ENCODE data around the gene TNFRSF17. TPM values are rescaled to one million over a fixed set of nuclear protein-coding genes. Genes with fewer than 3 reads are reported as not detected.

Gene TNFRSF17
- total and polyA plus RNA-seq, 8 donors: 0.32 to 1.7 TPM; not detected in 6

GRCh38 chr16:11973070-11973469, 8.1 kb downstream of the TNFRSF17 start:
- Histone ChIP-seq H3K27me3 (no peaks in the 10 kb centered on the region), H3K4me1 (peaks cover 0 to 4% (median 0%) of the 10 kb centered on the region in 3 donors), H3K9me3 (no peaks in the 10 kb centered on the region), H3K36me3 (no peaks in the 10 kb centered on the region), H3K4me3 (no peak overlapping the region), H3K27ac (no peak overlapping the region)
- FAIRE-seq (no peak), DNase-seq (no peak), ATAC-seq (no peak)
- TF ChIP-seq, protein P1, sequence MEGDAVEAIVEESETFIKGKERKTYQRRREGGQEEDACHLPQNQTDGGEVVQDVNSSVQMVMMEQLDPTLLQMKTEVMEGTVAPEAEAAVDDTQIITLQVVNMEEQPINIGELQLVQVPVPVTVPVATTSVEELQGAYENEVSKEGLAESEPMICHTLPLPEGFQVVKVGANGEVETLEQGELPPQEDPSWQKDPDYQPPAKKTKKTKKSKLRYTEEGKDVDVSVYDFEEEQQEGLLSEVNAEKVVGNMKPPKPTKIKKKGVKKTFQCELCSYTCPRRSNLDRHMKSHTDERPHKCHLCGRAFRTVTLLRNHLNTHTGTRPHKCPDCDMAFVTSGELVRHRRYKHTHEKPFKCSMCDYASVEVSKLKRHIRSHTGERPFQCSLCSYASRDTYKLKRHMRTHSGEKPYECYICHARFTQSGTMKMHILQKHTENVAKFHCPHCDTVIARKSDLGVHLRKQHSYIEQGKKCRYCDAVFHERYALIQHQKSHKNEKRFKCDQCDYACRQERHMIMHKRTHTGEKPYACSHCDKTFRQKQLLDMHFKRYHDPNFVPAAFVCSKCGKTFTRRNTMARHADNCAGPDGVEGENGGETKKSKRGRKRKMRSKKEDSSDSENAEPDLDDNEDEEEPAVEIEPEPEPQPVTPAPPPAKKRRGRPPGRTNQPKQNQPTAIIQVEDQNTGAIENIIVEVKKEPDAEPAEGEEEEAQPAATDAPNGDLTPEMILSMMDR (IDR thresholded peaks at IDR 0.05): no peak
- intact Hi-C loops (cut with DNase I): no loop called here
- WGBS, 2 donors: 79 to 86% methylated on average over 5 of the region's 5 CpGs

DNA sequence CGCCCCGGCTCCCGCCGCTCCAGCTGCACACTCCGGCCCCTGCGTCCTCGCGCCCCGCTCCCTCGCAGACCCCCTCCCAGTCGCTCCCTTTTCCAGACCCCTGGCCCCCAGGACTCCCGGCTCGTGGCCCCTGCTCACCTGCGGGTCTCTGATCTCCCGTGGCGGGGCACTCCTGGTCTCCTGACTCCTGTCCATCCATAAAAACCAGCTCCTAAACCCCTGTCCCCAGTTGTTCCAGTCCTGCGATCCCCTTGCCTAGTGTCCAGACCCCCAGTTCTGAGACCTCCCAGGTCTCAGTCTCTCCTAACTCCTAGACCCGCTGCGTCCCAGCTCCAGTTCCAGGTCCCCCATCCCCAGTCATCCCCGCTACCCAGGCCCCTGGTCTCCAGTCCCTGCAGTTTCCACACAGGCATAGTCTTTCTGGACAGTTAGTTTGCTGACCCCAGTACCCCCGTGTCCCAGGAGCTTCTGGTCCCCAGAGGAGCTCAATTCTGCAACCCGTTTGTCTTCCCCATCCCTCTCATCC, 11.9 kb downstream of the TNFRSF17 start:
- DNase-seq (peak in 1 of 6 donors; percentile 20), FAIRE-seq (no peak), ATAC-seq (peak; percentile 2 to 18 (median 9))
- H3K9me3 ChIP-seq: no peaks in the 10 kb centered on the region
- H3K4me3 ChIP-seq: peak overlapping the region; percentile 88 to 98 (median 96)
- no peaks in the 10 kb centered on the region for H3K36me3 ChIP-seq
- peak overlapping the region in 2 of 4 donors; percentile 48 to 50 for H3K27ac ChIP-seq
- TF ChIP-seq, protein P1 (IDR thresholded peaks at IDR 0.05): no peak
- intact Hi-C loops (cut with DNase I): no loop called here
- peaks cover 0 to 4% (median 0%) of the 10 kb centered on the region in 3 donors for H3K4me1 ChIP-seq
- 0 to 1% methylated on average over 13 to 22 of the region's 22 CpGs for WGBS, 2 donors
- no peaks in the 10 kb centered on the region for H3K27me3 ChIP-seq

- peak overlapping the region; percentile 88 to 98 (median 96) for H3K4me3 ChIP-seq
- H3K36me3 ChIP-seq: no peaks in the 10 kb centered on the region
- FAIRE-seq: no peak
- no peak overlapping the region for H3K27ac ChIP-seq
- TF ChIP-seq, protein P1 (IDR thresholded peaks at IDR 0.05): no peak
- ATAC-seq: peak in 2 of 4 donors; percentile 17 to 24
- no peaks in the 10 kb centered on the region for H3K27me3 ChIP-seq
- peaks cover 0 to 4% (median 0%) of the 10 kb centered on the region in 3 donors for H3K4me1 ChIP-seq
- intact Hi-C loops (cut with DNase I): no loop called here
- H3K9me3 ChIP-seq: no peaks in the 10 kb centered on the region
- 27 to 39% methylated on average over 12 of the region's 12 CpGs for WGBS, 2 donors
- no peak for DNase-seq
Observed at GRCh38 chr16:11977376-11978041, 12.5 kb downstream of the TNFRSF17 start.

- DNase-seq (no peak), FAIRE-seq (no peak), ATAC-seq (no peak)
- no peaks in the 10 kb centered on the region for H3K36me3 ChIP-seq
- TF ChIP-seq, protein P1 (IDR thresholded peaks at IDR 0.05): no peak
- intact Hi-C loops (cut with DNase I): no loop called here
- H3K4me1 ChIP-seq: peaks cover 0 to 4% (median 0%) of the 10 kb centered on the region in 3 donors
- H3K27ac ChIP-seq: no peak overlapping the region
- WGBS, 2 donors: 73 to 77% methylated on average over 2 of the region's 2 CpGs
- no peaks in the 10 kb centered on the region for H3K27me3 ChIP-seq
- H3K4me3 ChIP-seq: no peak overlapping the region
- H3K9me3 ChIP-seq: no peaks in the 10 kb centered on the region
Observed at GRCh38 chr16:11978080-11978479, 13.1 kb downstream of the TNFRSF17 start.

Measured in pancreas (tissue), 10 donors.